Uterus (tissue), 4 donors: Measurements from ENCODE around the gene MGAT4B. TPM values are rescaled to one million over a fixed set of nuclear protein-coding genes. Genes with fewer than 3 reads are reported as not detected.
A peak's percentile ranks its signal among the peaks of the same experiment; 100 is the strongest.

Experiments used
- DNase-seq, 2 donors: peaks; one replicate each; pipeline ENCODE4 v3.0.0-alpha.2; 2019 to 2020
- H3K27ac ChIP-seq, 2 donors: fragments of 200-600 bp; sonication (generic); 1 replicate in 1 of 2; 2 replicates in 1 of 2; pipeline ENCODE4 v1.5.1; 2016 to 2018
- H3K27me3 ChIP-seq, 2 donors: fragments of 200-600 bp; sonication (generic); one replicate each; pipeline ENCODE4 v1.5.1; 2018 to 2019; ENCODE audit warnings: control low read depth in 1 of 2
- H3K36me3 ChIP-seq, 2 donors: fragments of 200-600 bp; sonication (generic); one replicate each; pipeline ENCODE4 v1.5.1; 2019; ENCODE audit warnings: control low read depth in 1 of 2
- H3K4me1 ChIP-seq, 2 donors: fragments of 200-600 bp; sonication (generic); one replicate each; pipeline ENCODE4 v1.5.1; 2018 to 2019; ENCODE audit warnings: control low read depth in 1 of 2
- H3K4me3 ChIP-seq, 2 donors: fragments of 200-600 bp; sonication (generic); 1 replicate in 1 of 2; 2 replicates in 1 of 2; pipeline ENCODE4 v1.5.1; 2018 to 2019; ENCODE audit warnings: mild to moderate bottlenecking in 1 of 2
- H3K9me3 ChIP-seq, 2 donors: fragments of 200-600 bp; sonication (generic); one replicate each; pipeline ENCODE4 v1.5.1; 2019; ENCODE audit warnings: control low read depth in 1 of 2
- CTCF ChIP-seq, 4 experiments: fragments of 200-600 bp in 2 of 4; fragments of 450-650 bp in 2 of 4; sonication (generic) in 2 of 4; IDR thresholded peaks; one replicate each; pipeline ENCODE4 v1.5.1; 2016 to 2019; ENCODE audit warnings: antibody characterized with exemption in 4 of 4, mild to moderate bottlenecking in 2 of 4, moderate library complexity in 1 of 4
- POLR2A ChIP-seq, 2 donors: fragments of 450-650 bp; IDR thresholded peaks; one replicate each; pipeline ENCODE4 v1.6.1; 2016; ENCODE audit warnings: antibody characterized with exemption in 2 of 2, mild to moderate bottlenecking in 1 of 2, moderate library complexity in 1 of 2
- intact Hi-C: fragments of 100-400 bp; cut with DNase I; formaldehyde crosslinking; loops from one replicate; pipeline ENCODE4 v1.15.1; 2023; ENCODE audit warnings: low total_unique reads
- total RNA-seq, 4 donors: library from RNA; depleted of rRNA in 3 of 4; stranded (reverse); fragments of >200 nt in 3 of 4; gene quantifications; one replicate each; pipeline versions ENCODE4 v1.1.0 to v1.2.4, GENCODE V29; 2014 to 2023
- donor health status: DM: yes; HTN: yes; CAD: no.

MGAT4B gene
- total RNA-seq, 4 donors from 2014 or later: 31.8 to 87.4 (median 66.4) TPM

- Histone ChIP-seq H3K27ac (peak overlapping the region in 1 of 2 donors; percentile 99), H3K27me3 (no peaks in the 10 kb centered on the region), H3K4me1 (peaks cover 13 to 14% of the 10 kb centered on the region in 2 donors), H3K36me3 (no peaks in the 10 kb centered on the region), H3K9me3 (no peaks in the 10 kb centered on the region), H3K4me3 (no peak overlapping the region)
- DNase-seq: no peak
- TF ChIP-seq POLR2A (IDR thresholded peaks at IDR 0.05) (no peak), CTCF (IDR thresholded peaks at IDR 0.05) (no peak)
- intact Hi-C loops: no loop called here
These were observed 17.5 kb upstream of the MGAT4B start for GRCh38 chr5:179823937-179824744.

- TF ChIP-seq CTCF (IDR thresholded peaks at IDR 0.05): no peak
- TF ChIP-seq POLR2A (IDR thresholded peaks at IDR 0.05): no peak
- Histone ChIP-seq H3K36me3 (no peaks in the 10 kb centered on the region), H3K4me1 (peaks cover 13 to 14% of the 10 kb centered on the region in 2 donors), H3K27ac (peak overlapping the region; percentile 98 to 99), H3K9me3 (no peaks in the 10 kb centered on the region), H3K27me3 (no peaks in the 10 kb centered on the region), H3K4me3 (peak overlapping the region; percentile 94 to 97)
- intact Hi-C loops: no loop called here
- DNase-seq: no peak
These were observed 15.9 kb upstream of the MGAT4B start for GRCh38 chr5:179822444-179822990.

- peaks cover 13 to 14% of the 10 kb centered on the region in 2 donors for H3K4me1 ChIP-seq
- intact Hi-C loops: no loop called here
- H3K4me3 ChIP-seq: peak overlapping the region; percentile 94 to 97
- no peak for DNase-seq
- no peaks in the 10 kb centered on the region for H3K9me3 ChIP-seq
- peak overlapping the region; percentile 98 to 99 for H3K27ac ChIP-seq
- no peaks in the 10 kb centered on the region for H3K36me3 ChIP-seq
- no peaks in the 10 kb centered on the region for H3K27me3 ChIP-seq
- no peak for TF ChIP-seq POLR2A (IDR thresholded peaks at IDR 0.05)
- TF ChIP-seq CTCF (IDR thresholded peaks at IDR 0.05): no peak
These were observed 15.4 kb upstream of the MGAT4B start for GRCh38 chr5:179822059-179822432.

- H3K4me3 ChIP-seq: peak overlapping the region; percentile 94 to 97
- intact Hi-C loops: no loop called here
- no peaks in the 10 kb centered on the region for H3K36me3 ChIP-seq
- peaks cover 13 to 14% of the 10 kb centered on the region in 2 donors for H3K4me1 ChIP-seq
- H3K27me3 ChIP-seq: no peaks in the 10 kb centered on the region
- DNase-seq: peak; percentile 95 to 97
- H3K9me3 ChIP-seq: no peaks in the 10 kb centered on the region
- peak overlapping the region; percentile 98 to 99 for H3K27ac ChIP-seq
- TF ChIP-seq POLR2A (IDR thresholded peaks at IDR 0.05) (peak; percentile 88 to 93), CTCF (IDR thresholded peaks at IDR 0.05) (peak in 1 of 4 experiments; percentile 20)
These were observed 14.8 kb upstream of the MGAT4B start for GRCh38 chr5:179821298-179822058.
